Measurements from ENCODE around the gene FZR1.

DNA sequence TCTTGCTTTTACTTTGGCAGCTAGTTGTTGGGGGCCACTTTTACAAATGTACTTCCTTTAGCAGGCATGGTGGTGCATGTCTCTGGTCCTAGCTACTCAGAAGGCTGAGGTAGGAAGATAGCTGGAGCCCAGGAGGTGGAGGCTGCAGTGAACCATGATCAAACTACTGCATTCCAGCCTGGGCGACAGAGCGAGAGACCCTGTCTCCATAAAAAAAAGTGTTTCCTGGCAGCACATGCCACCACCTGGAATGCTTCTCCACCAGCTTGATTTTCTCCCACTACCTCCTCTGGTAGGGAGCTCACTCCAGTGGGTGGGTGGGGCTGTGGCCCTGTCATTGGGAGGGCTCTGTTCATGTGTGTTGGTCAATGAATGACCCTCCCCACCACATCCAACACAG is 12.5 kb downstream of the FZR1 start:
- TF ChIP-seq ZNF513 (CRISPR knock-in tag; conservative IDR thresholded peaks at IDR 0.05), result no peak
- no peak for TF ChIP-seq POLR2A (IDR thresholded peaks at IDR 0.05; ENCODE audit: insufficient read depth in 1 of 2, low read depth in 2 of 2, low read length in 2 of 2)
- no peak for TF ChIP-seq GPN1 (CRISPR knock-in tag; IDR thresholded peaks at IDR 0.05; ENCODE audit: borderline replicate concordance)
- no peak for TF ChIP-seq CTCF (CRISPR knock-in tag; IDR thresholded peaks at IDR 0.05)
- TF ChIP-seq ZBTB26 (CRISPR knock-in tag; IDR thresholded peaks at IDR 0.05; ENCODE audit: borderline replicate concordance), result no peak
- TF ChIP-seq, protein P1, sequence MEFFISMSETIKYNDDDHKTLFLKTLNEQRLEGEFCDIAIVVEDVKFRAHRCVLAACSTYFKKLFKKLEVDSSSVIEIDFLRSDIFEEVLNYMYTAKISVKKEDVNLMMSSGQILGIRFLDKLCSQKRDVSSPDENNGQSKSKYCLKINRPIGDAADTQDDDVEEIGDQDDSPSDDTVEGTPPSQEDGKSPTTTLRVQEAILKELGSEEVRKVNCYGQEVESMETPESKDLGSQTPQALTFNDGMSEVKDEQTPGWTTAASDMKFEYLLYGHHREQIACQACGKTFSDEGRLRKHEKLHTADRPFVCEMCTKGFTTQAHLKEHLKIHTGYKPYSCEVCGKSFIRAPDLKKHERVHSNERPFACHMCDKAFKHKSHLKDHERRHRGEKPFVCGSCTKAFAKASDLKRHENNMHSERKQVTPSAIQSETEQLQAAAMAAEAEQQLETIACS (CRISPR knock-in tag; IDR thresholded peaks at IDR 0.05), result no peak
- TF ChIP-seq, protein P2, sequence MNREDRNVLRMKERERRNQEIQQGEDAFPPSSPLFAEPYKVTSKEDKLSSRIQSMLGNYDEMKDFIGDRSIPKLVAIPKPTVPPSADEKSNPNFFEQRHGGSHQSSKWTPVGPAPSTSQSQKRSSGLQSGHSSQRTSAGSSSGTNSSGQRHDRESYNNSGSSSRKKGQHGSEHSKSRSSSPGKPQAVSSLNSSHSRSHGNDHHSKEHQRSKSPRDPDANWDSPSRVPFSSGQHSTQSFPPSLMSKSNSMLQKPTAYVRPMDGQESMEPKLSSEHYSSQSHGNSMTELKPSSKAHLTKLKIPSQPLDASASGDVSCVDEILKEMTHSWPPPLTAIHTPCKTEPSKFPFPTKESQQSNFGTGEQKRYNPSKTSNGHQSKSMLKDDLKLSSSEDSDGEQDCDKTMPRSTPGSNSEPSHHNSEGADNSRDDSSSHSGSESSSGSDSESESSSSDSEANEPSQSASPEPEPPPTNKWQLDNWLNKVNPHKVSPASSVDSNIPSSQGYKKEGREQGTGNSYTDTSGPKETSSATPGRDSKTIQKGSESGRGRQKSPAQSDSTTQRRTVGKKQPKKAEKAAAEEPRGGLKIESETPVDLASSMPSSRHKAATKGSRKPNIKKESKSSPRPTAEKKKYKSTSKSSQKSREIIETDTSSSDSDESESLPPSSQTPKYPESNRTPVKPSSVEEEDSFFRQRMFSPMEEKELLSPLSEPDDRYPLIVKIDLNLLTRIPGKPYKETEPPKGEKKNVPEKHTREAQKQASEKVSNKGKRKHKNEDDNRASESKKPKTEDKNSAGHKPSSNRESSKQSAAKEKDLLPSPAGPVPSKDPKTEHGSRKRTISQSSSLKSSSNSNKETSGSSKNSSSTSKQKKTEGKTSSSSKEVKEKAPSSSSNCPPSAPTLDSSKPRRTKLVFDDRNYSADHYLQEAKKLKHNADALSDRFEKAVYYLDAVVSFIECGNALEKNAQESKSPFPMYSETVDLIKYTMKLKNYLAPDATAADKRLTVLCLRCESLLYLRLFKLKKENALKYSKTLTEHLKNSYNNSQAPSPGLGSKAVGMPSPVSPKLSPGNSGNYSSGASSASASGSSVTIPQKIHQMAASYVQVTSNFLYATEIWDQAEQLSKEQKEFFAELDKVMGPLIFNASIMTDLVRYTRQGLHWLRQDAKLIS (CRISPR knock-in tag; IDR thresholded peaks at IDR 0.05), result no peak
- TF ChIP-seq TP53 (CRISPR knock-in tag; conservative IDR thresholded peaks at IDR 0.05), result no peak

Measured in HepG2 (cell line).